MM.1S (cell line): ENCODE data around the gene TWF2.

Experiments used
- CTCF ChIP-seq: fragments of 300-600 bp; sonication (generic); IDR thresholded peaks from 2 replicates; pipeline ENCODE4 v1.5.1; 2016; ENCODE audit warnings: antibody characterized with exemption, low read length, mixed read lengths
- EZH2 ChIP-seq: fragments of 300-600 bp; sonication (generic); optimal IDR thresholded peaks from 2 replicates; pipeline ENCODE3; 2017; ENCODE audit warnings: low read depth, mild to moderate bottlenecking, antibody characterized with exemption, low read length, mixed read lengths

- TF ChIP-seq EZH2 (no peak), CTCF (no peak)
Observed at GRCh38 chr3:52190294-52191074, 48.5 kb downstream of the TWF2 start.
